OCI-LY1 (cell line): Measurements from ENCODE around the gene HPSE2.

Source experiments
- H2AFZ ChIP-seq: fragments of 200-600 bp; sonication (generic), shearing (Covaris generic); 2 replicates; pipeline ENCODE4 v1.6.0; 2014; ENCODE audit warnings: antibody characterized with exemption, mild to moderate bottlenecking, low read length
- H3F3A ChIP-seq: fragments of 200-600 bp; sonication (generic), shearing (Covaris generic); 2 replicates; pipeline ENCODE4 v1.6.0; 2014; ENCODE audit warnings: mild to moderate bottlenecking, antibody characterized with exemption, low read length, moderate library complexity; ENCODE audit not compliant: insufficient read depth
- H3K27ac ChIP-seq: fragments of 200-600 bp; sonication (generic); 2 replicates; pipeline ENCODE4 v1.5.1; 2014; ENCODE audit warnings: low read length, mixed run types, mild to moderate bottlenecking, low read depth; ENCODE audit not compliant: poor library complexity, severe bottlenecking
- H3K27me3 ChIP-seq: fragments of 200-600 bp; sonication (generic); 2 replicates; pipeline ENCODE4 v1.6.0; 2014; ENCODE audit warnings: antibody characterized with exemption, mild to moderate bottlenecking, low read length, moderate library complexity; ENCODE audit not compliant: insufficient read depth
- H3K36me3 ChIP-seq: fragments of 200-600 bp; sonication (generic); 2 replicates; pipeline ENCODE4 v1.6.1; 2014; ENCODE audit warnings: mild to moderate bottlenecking, antibody characterized with exemption, low read length, moderate library complexity, mixed read lengths; ENCODE audit not compliant: insufficient read depth
- H3K4me1 ChIP-seq: fragments of 200-600 bp; sonication (generic); 2 replicates; pipeline ENCODE4 v1.5.1; 2014; ENCODE audit warnings: mild to moderate bottlenecking, low read length, moderate library complexity; ENCODE audit not compliant: insufficient read depth, severe bottlenecking
- H3K4me2 ChIP-seq: fragments of 200-600 bp; sonication (generic), shearing (Covaris generic); 2 replicates; pipeline ENCODE4 v1.6.1; 2014; ENCODE audit warnings: low read length
- H3K4me3 ChIP-seq: fragments of 200-600 bp; sonication (generic); 2 replicates; pipeline ENCODE4 v1.5.1; 2014; ENCODE audit warnings: low read length, low read depth, mild to moderate bottlenecking, mixed read lengths; ENCODE audit not compliant: poor library complexity, severe bottlenecking
- H3K79me2 ChIP-seq: fragments of 200-600 bp; shearing (Covaris generic); 2 replicates; pipeline ENCODE4 v1.6.1; 2016; ENCODE audit warnings: mixed run types, low read length, mixed read lengths; ENCODE audit not compliant: insufficient read depth
- H3K9ac ChIP-seq: fragments of 200-600 bp; sonication (generic), shearing (Covaris generic); 2 replicates; pipeline ENCODE4 v1.6.1; 2014; ENCODE audit warnings: mild to moderate bottlenecking, low read length, mixed read lengths
- H3K9me2 ChIP-seq: fragments of 200-600 bp; sonication (generic), shearing (Covaris generic); 2 replicates; pipeline ENCODE4 v1.6.1; 2014; ENCODE audit warnings: low read depth, mild to moderate bottlenecking, low read length, mixed read lengths
- H3K9me3 ChIP-seq: fragments of 200-600 bp; shearing (Covaris generic); 2 replicates; pipeline ENCODE4 v1.6.1; 2014; ENCODE audit warnings: low read length, mixed read lengths
- H4K20me1 ChIP-seq: fragments of 200-600 bp; sonication (generic), shearing (Covaris generic); 2 replicates; pipeline ENCODE4 v1.6.0; 2016; ENCODE audit warnings: mild to moderate bottlenecking, low read length; ENCODE audit not compliant: insufficient read depth
- EZH2 ChIP-seq: fragments of 200-600 bp; sonication (generic), shearing (Covaris generic); IDR thresholded peaks from 2 replicates; pipeline ENCODE4 v1.8.0; 2017; ENCODE audit warnings: borderline replicate concordance, mixed run types, mild to moderate bottlenecking, antibody characterized with exemption, low read length, moderate library complexity, mixed read lengths
- TF ChIP-seq, protein P1 (sequence below): fragments of 200-600 bp; sonication (generic), shearing (Covaris generic); IDR thresholded peaks from 2 replicates; pipeline ENCODE4 v1.5.1; 2017; ENCODE audit warnings: mild to moderate bottlenecking, antibody characterized with exemption, low read length, moderate library complexity, mixed read lengths

Gene HPSE2

DNA sequence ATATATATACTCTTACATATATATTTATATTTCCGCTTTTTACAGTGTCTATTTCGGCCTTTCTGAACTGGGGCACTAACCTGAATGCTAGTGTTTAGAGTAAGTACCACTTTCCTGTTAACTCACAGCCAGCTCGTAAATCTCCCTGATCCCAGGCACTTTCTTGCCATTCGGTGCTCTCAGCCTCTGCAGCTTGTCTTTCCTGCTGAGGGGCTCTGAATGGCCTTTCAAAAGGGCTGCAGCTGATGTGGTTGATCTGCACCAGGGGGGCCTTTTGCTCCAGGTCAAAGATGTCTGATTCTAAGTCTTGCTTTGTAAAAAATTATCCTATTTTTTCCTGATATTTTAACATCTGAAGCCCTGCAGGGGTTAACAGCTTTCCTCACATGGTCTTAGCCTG is 763.5 kb downstream of the HPSE2 start:
- Histone ChIP-seq H3K9me3 (no peaks in the 10 kb centered on the region), H3K36me3 (no peaks in the 10 kb centered on the region), H3K4me1 (peaks cover 8% of the 10 kb centered on the region), H3K9me2 (no peaks in the 10 kb centered on the region), H3F3A (no peaks in the 10 kb centered on the region), H3K27me3 (no peaks in the 10 kb centered on the region), H2AFZ (no peak overlapping the region), H4K20me1 (no peaks in the 10 kb centered on the region), H3K9ac (no peak overlapping the region), H3K79me2 (no peaks in the 10 kb centered on the region), H3K4me2 (no peak overlapping the region), H3K27ac (no peak overlapping the region), H3K4me3 (no peak overlapping the region)
- TF ChIP-seq, protein P1, sequence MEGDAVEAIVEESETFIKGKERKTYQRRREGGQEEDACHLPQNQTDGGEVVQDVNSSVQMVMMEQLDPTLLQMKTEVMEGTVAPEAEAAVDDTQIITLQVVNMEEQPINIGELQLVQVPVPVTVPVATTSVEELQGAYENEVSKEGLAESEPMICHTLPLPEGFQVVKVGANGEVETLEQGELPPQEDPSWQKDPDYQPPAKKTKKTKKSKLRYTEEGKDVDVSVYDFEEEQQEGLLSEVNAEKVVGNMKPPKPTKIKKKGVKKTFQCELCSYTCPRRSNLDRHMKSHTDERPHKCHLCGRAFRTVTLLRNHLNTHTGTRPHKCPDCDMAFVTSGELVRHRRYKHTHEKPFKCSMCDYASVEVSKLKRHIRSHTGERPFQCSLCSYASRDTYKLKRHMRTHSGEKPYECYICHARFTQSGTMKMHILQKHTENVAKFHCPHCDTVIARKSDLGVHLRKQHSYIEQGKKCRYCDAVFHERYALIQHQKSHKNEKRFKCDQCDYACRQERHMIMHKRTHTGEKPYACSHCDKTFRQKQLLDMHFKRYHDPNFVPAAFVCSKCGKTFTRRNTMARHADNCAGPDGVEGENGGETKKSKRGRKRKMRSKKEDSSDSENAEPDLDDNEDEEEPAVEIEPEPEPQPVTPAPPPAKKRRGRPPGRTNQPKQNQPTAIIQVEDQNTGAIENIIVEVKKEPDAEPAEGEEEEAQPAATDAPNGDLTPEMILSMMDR, result no peak
- TF ChIP-seq EZH2, result no peak

DNA sequence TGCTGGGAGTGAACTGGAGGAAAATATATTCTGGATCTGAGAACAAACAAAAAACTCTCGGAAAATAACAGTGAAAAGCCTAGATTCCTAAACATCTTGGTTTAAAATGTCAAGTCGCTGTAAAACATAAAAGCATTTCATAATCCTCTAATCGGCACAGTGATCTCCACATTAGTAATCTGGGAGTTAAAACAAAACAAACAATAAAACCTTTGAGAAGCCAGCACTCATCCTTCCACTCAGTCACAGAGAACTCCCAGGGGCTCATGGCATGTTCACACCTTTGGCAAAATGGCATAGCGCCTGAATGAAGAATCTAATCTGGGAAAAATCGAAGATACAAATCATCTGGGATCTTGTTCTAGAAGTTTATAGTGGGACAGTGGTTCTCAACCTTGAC is 764.8 kb downstream of the HPSE2 start:
- no peaks in the 10 kb centered on the region for H3K27me3 ChIP-seq
- no peak overlapping the region for H3K4me3 ChIP-seq
- no peaks in the 10 kb centered on the region for H4K20me1 ChIP-seq
- peaks cover 8% of the 10 kb centered on the region for H3K4me1 ChIP-seq
- no peaks in the 10 kb centered on the region for H3K79me2 ChIP-seq
- H3F3A ChIP-seq, result no peaks in the 10 kb centered on the region
- no peak overlapping the region for H3K4me2 ChIP-seq
- no peaks in the 10 kb centered on the region for H3K9me2 ChIP-seq
- no peak overlapping the region for H3K9ac ChIP-seq
- TF ChIP-seq, protein P1, result no peak
- TF ChIP-seq EZH2, result no peak
- H3K36me3 ChIP-seq, result no peaks in the 10 kb centered on the region
- no peak overlapping the region for H3K27ac ChIP-seq
- no peaks in the 10 kb centered on the region for H3K9me3 ChIP-seq
- H2AFZ ChIP-seq, result no peak overlapping the region

DNA sequence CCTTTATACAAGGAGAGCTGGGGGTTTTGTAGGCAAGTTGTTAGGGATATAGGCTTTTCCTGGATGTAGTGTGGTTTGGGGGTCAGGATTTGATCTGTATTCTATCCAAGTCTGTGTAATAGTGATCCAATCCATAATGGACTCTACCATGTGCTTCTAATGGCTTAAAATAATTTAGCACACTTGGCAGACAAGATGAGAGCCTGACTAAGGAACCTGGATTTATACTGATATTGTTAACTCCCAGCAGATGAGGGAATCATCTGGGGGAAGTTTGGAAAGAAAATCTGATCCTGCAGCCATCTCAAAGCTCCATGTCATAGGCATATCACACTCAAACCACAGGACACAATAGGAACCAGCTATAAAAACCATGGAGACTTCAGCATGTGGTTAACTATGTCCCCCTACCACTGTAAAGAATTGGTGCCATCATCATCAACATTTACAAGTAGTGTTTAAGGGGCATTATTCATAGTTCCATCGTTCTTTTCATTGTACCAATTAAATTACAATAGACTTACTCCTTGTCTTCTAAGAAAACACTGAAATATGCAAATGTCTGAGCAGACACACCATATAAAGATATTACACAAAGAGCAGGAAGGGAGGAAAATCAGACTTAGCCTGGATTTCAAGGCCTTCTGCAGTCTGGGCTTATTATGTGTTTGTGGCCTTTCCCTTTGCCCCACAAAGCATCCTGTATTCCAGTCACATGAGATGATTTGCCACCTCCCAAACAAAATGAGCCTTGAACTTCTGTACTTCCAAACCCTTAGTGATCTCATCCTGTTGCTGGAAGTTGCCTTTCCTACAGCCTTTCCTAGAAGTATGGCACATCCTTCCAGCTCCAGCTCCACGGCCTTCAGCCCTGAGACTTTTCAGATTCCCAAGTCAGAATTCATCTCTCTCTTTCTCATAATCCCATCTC is 766.4 kb downstream of the HPSE2 start:
- Histone ChIP-seq H3K4me2 (no peak overlapping the region), H3K4me1 (peaks cover 8% of the 10 kb centered on the region), H3K36me3 (no peaks in the 10 kb centered on the region), H3F3A (no peaks in the 10 kb centered on the region), H3K4me3 (no peak overlapping the region), H3K9me2 (no peaks in the 10 kb centered on the region), H3K27me3 (no peaks in the 10 kb centered on the region), H2AFZ (no peak overlapping the region), H3K9ac (no peak overlapping the region), H4K20me1 (no peaks in the 10 kb centered on the region), H3K79me2 (no peaks in the 10 kb centered on the region), H3K27ac (no peak overlapping the region), H3K9me3 (no peaks in the 10 kb centered on the region)
- TF ChIP-seq, protein P1, result no peak
- no peak for TF ChIP-seq EZH2
